SK-N-MC (cell line): ENCODE data around the gene HCFC1R1.

Experiments used
- EZH2 ChIP-seq: fragments of 200-600 bp; sonication (generic); IDR thresholded peaks from one replicate; pipeline ENCODE4 v1.6.1; 2017; ENCODE audit warnings: antibody characterized with exemption
- FOXP2 ChIP-seq: optimal IDR thresholded peaks from 2 replicates; pipeline ENCODE3; 2011; ENCODE audit warnings: mild to moderate bottlenecking, moderate library complexity; ENCODE audit not compliant: insufficient read depth; ENCODE audit errors: extremely low read length, control extremely low read depth
- POLR2AphosphoS5 ChIP-seq: IDR thresholded peaks from 2 replicates; pipeline ENCODE4 v1.6.1; 2012; ENCODE audit warnings: mild to moderate bottlenecking, low read depth, low read length, borderline replicate concordance

GRCh38 chr16:3023669-3024478 is at the start of gene HCFC1R1, which contains the start of gene THOC6:
- TF ChIP-seq POLR2AphosphoS5 (peak; percentile 93), EZH2 (no peak), FOXP2 (peak; percentile 79)
